ENCODE results near the gene FREM1.

DNA sequence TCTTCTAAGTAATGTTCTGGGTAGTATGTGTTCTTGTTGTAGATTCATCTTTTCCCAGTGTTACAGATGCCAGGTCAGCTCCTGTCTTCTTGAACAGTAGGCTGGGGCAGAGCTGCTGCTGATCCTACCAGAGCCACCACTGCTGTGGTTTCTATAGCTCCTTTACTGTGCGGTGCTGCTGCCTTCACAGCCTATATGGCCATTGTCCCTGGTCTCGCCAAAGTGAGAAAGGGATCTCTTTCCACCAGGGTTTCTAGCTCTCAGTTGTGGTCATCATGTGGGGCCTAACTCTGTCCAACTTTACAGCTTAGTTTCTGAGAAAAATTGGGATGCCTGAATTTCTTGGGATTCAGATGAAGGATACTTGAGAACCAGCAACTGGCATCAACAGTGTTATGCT lies 116.8 kb downstream of the FREM1 start:
- TF ChIP-seq, protein P1, sequence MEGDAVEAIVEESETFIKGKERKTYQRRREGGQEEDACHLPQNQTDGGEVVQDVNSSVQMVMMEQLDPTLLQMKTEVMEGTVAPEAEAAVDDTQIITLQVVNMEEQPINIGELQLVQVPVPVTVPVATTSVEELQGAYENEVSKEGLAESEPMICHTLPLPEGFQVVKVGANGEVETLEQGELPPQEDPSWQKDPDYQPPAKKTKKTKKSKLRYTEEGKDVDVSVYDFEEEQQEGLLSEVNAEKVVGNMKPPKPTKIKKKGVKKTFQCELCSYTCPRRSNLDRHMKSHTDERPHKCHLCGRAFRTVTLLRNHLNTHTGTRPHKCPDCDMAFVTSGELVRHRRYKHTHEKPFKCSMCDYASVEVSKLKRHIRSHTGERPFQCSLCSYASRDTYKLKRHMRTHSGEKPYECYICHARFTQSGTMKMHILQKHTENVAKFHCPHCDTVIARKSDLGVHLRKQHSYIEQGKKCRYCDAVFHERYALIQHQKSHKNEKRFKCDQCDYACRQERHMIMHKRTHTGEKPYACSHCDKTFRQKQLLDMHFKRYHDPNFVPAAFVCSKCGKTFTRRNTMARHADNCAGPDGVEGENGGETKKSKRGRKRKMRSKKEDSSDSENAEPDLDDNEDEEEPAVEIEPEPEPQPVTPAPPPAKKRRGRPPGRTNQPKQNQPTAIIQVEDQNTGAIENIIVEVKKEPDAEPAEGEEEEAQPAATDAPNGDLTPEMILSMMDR (conservative IDR thresholded peaks at IDR 0.05; ENCODE audit: low read depth, low read length), result no peak
- TF ChIP-seq EZH2 (IDR thresholded peaks at IDR 0.05; ENCODE audit: low read length, unreplicated experiment) (no peak), EZH2phosphoT487 (IDR thresholded peaks at IDR 0.05; ENCODE audit: borderline replicate concordance, low read length) (no peak)

Measured in PC-3 (cell line).